OCI-LY1 (cell line): ENCODE data around the gene GPR32.
"Not testable (repeated sequence)": the region's sequence is repeated elsewhere in the genome, so short reads cannot be mapped to it uniquely, and the experiment has no call there.

Experiments
- H2AFZ ChIP-seq: fragments of 200-600 bp; sonication (generic), shearing (Covaris generic); 2 replicates; pipeline ENCODE4 v1.6.0; 2014; ENCODE audit warnings: antibody characterized with exemption, mild to moderate bottlenecking, low read length
- H3F3A ChIP-seq: fragments of 200-600 bp; sonication (generic), shearing (Covaris generic); 2 replicates; pipeline ENCODE4 v1.6.0; 2014; ENCODE audit warnings: mild to moderate bottlenecking, antibody characterized with exemption, low read length, moderate library complexity; ENCODE audit not compliant: insufficient read depth
- H3K27ac ChIP-seq: fragments of 200-600 bp; sonication (generic); 2 replicates; pipeline ENCODE4 v1.5.1; 2014; ENCODE audit warnings: low read length, mixed run types, mild to moderate bottlenecking, low read depth; ENCODE audit not compliant: poor library complexity, severe bottlenecking
- H3K27me3 ChIP-seq: fragments of 200-600 bp; sonication (generic); 2 replicates; pipeline ENCODE4 v1.6.0; 2014; ENCODE audit warnings: antibody characterized with exemption, mild to moderate bottlenecking, low read length, moderate library complexity; ENCODE audit not compliant: insufficient read depth
- H3K36me3 ChIP-seq: fragments of 200-600 bp; sonication (generic); 2 replicates; pipeline ENCODE4 v1.6.1; 2014; ENCODE audit warnings: mild to moderate bottlenecking, antibody characterized with exemption, low read length, moderate library complexity, mixed read lengths; ENCODE audit not compliant: insufficient read depth
- H3K4me1 ChIP-seq: fragments of 200-600 bp; sonication (generic); 2 replicates; pipeline ENCODE4 v1.5.1; 2014; ENCODE audit warnings: mild to moderate bottlenecking, low read length, moderate library complexity; ENCODE audit not compliant: insufficient read depth, severe bottlenecking
- H3K4me2 ChIP-seq: fragments of 200-600 bp; sonication (generic), shearing (Covaris generic); 2 replicates; pipeline ENCODE4 v1.6.1; 2014; ENCODE audit warnings: low read length
- H3K4me3 ChIP-seq: fragments of 200-600 bp; sonication (generic); 2 replicates; pipeline ENCODE4 v1.5.1; 2014; ENCODE audit warnings: low read length, low read depth, mild to moderate bottlenecking, mixed read lengths; ENCODE audit not compliant: poor library complexity, severe bottlenecking
- H3K79me2 ChIP-seq: fragments of 200-600 bp; shearing (Covaris generic); 2 replicates; pipeline ENCODE4 v1.6.1; 2016; ENCODE audit warnings: mixed run types, low read length, mixed read lengths; ENCODE audit not compliant: insufficient read depth
- H3K9ac ChIP-seq: fragments of 200-600 bp; sonication (generic), shearing (Covaris generic); 2 replicates; pipeline ENCODE4 v1.6.1; 2014; ENCODE audit warnings: mild to moderate bottlenecking, low read length, mixed read lengths
- H3K9me2 ChIP-seq: fragments of 200-600 bp; sonication (generic), shearing (Covaris generic); 2 replicates; pipeline ENCODE4 v1.6.1; 2014; ENCODE audit warnings: low read depth, mild to moderate bottlenecking, low read length, mixed read lengths
- H3K9me3 ChIP-seq: fragments of 200-600 bp; shearing (Covaris generic); 2 replicates; pipeline ENCODE4 v1.6.1; 2014; ENCODE audit warnings: low read length, mixed read lengths
- H4K20me1 ChIP-seq: fragments of 200-600 bp; sonication (generic), shearing (Covaris generic); 2 replicates; pipeline ENCODE4 v1.6.0; 2016; ENCODE audit warnings: mild to moderate bottlenecking, low read length; ENCODE audit not compliant: insufficient read depth
- EZH2 ChIP-seq: fragments of 200-600 bp; sonication (generic), shearing (Covaris generic); IDR thresholded peaks from 2 replicates; pipeline ENCODE4 v1.8.0; 2017; ENCODE audit warnings: borderline replicate concordance, mixed run types, mild to moderate bottlenecking, antibody characterized with exemption, low read length, moderate library complexity, mixed read lengths
- TF ChIP-seq, protein P1 (sequence below): fragments of 200-600 bp; sonication (generic), shearing (Covaris generic); IDR thresholded peaks from 2 replicates; pipeline ENCODE4 v1.5.1; 2017; ENCODE audit warnings: mild to moderate bottlenecking, antibody characterized with exemption, low read length, moderate library complexity, mixed read lengths

Gene GPR32

DNA sequence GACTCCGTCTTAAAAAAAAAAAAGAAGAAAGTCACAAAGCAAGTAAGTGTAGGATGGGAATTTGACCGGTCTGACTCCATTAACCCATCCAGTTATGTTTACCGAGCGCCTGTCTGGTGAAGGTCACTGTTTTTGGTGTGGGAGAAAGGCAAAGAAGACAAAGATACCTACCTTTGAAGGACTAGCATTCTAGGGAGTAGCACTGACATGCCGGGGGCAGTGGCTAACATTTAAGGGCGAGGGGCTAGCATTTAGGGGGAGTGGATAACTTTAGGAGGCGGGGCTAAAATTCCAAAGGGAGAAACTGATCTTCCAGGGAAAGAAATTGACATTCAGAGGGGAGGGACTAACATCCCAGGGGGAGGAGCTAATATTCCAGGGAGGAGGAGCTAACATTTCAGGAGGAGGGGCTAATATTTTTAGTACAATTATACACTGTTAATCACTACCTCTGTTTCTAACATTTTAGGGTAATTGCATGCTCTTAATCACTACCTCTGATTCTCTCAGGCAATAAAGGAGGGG lies 8.7 kb downstream of the GPR32 start:
- Histone ChIP-seq H3K27me3 (0 out of 2 replicates have a peak, but pooled peaks cover 3% of the 10 kb centered on the region), H3K9me3 (no peaks in the 10 kb centered on the region), H3K9me2 (no peaks in the 10 kb centered on the region), H3K4me2 (no peak overlapping the region), H3K27ac (no peak overlapping the region), H4K20me1 (no peaks in the 10 kb centered on the region), H3K9ac (no peak overlapping the region), H3K4me3 (no peak overlapping the region), H3K79me2 (no peaks in the 10 kb centered on the region), H2AFZ (no peak overlapping the region), H3F3A (no peaks in the 10 kb centered on the region), H3K4me1 (no peaks in the 10 kb centered on the region), H3K36me3 (no peaks in the 10 kb centered on the region)
- TF ChIP-seq EZH2 = no peak
- TF ChIP-seq, protein P1, sequence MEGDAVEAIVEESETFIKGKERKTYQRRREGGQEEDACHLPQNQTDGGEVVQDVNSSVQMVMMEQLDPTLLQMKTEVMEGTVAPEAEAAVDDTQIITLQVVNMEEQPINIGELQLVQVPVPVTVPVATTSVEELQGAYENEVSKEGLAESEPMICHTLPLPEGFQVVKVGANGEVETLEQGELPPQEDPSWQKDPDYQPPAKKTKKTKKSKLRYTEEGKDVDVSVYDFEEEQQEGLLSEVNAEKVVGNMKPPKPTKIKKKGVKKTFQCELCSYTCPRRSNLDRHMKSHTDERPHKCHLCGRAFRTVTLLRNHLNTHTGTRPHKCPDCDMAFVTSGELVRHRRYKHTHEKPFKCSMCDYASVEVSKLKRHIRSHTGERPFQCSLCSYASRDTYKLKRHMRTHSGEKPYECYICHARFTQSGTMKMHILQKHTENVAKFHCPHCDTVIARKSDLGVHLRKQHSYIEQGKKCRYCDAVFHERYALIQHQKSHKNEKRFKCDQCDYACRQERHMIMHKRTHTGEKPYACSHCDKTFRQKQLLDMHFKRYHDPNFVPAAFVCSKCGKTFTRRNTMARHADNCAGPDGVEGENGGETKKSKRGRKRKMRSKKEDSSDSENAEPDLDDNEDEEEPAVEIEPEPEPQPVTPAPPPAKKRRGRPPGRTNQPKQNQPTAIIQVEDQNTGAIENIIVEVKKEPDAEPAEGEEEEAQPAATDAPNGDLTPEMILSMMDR = no peak

DNA sequence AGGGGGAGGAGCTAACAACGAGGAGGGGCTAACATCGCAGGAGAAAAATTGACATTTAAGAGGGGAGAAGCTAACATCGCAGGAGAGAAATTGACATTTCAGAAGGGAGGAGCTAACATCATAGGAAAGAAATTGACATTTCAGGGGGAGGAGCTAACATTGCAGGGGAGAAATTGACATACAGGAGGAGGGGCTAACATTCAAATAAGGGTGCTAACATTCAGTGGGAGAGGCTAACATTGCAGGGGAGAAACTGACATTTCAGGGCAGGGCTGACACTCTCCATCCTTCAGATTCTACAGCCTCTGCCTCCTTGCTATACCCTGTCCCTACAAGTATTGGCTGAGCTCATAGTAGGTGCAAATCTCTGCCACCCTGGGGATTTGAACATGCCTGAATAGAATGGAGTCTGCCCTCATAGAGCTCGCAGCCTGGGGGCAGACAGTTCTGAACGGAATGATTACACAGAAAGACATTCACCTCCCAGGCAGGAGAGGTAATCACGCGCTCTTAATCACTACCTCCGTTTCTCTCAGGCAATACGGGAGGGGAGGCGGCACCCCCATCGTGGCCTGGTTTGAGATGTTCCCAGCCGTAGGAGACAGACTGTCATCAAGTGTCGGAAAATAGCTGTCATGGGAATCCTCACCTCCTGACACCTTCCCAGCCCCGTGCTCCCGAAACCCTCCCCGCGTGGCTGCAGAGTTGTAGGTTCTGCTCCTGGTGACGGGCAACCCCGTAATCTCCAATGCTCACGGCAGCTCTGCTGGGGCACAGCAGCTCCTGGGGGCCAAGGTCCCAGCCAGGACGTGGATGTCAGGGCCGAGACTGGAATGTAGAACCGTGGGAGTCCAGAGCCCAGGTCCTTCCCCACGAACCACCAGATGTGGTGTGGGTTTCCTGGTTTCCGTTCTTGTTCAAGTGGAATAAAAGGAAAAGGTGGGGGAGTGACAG lies 9.5 kb downstream of the GPR32 start:
- no peak overlapping the region for H3K9ac ChIP-seq
- no peaks in the 10 kb centered on the region for H3K9me2 ChIP-seq
- no peaks in the 10 kb centered on the region for H4K20me1 ChIP-seq
- H3K4me3 ChIP-seq = no peak overlapping the region
- H3K4me1 ChIP-seq = no peaks in the 10 kb centered on the region
- no peaks in the 10 kb centered on the region for H3F3A ChIP-seq
- no peaks in the 10 kb centered on the region for H3K9me3 ChIP-seq
- no peak overlapping the region for H2AFZ ChIP-seq
- H3K27me3 ChIP-seq = 0 out of 2 replicates have a peak, but pooled peaks cover 3% of the 10 kb centered on the region
- no peaks in the 10 kb centered on the region for H3K79me2 ChIP-seq
- H3K4me2 ChIP-seq = no peak overlapping the region
- H3K36me3 ChIP-seq = no peaks in the 10 kb centered on the region
- no peak for TF ChIP-seq EZH2
- TF ChIP-seq, protein P1 = no peak
- H3K27ac ChIP-seq = no peak overlapping the region

DNA sequence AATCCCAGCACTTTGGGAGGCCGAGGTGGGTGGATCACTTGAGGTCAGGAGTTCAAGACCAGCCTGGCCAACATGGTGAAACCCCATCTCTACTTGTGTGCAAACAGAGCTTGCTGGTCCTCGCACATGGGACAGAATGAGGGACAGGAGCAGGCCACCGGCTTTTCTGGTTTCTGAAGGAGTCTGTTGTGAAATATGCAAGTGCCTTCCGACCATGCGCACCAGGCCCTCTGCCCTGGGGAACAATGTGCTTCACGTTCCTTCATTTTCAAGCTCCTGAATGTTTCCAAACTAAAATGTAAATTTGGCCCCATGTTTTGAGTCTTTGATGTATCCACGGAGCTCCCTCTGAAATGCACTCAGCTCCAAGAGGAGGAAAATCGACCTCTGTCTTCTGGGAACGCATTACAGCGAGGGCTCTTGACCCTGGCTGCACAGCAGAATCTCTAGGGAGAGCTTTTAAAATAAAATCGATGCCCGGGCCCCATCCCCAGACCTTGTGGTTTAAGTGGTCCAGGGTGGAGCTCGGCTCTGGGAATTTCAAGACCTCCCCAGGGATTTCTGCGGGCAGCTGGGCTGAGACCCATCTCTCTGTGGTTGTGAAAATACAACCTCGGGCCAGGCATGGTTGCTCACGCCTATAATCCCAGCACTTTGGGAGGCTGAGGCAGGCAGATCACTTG lies 10.6 kb downstream of the GPR32 start:
- Histone ChIP-seq H3K9me2 (no peaks in the 10 kb centered on the region), H3K27ac (no peak overlapping the region), H4K20me1 (no peaks in the 10 kb centered on the region), H2AFZ (no peak overlapping the region), H3K27me3 (0 out of 2 replicates have a peak, but pooled peaks cover 6% of the 10 kb centered on the region), H3K4me3 (no peak overlapping the region), H3F3A (no peaks in the 10 kb centered on the region), H3K9ac (no peak overlapping the region), H3K4me1 (no peaks in the 10 kb centered on the region), H3K4me2 (no peak overlapping the region), H3K36me3 (no peaks in the 10 kb centered on the region), H3K9me3 (no peaks in the 10 kb centered on the region), H3K79me2 (no peaks in the 10 kb centered on the region)
- no peak for TF ChIP-seq EZH2
- TF ChIP-seq, protein P1 = no peak

DNA sequence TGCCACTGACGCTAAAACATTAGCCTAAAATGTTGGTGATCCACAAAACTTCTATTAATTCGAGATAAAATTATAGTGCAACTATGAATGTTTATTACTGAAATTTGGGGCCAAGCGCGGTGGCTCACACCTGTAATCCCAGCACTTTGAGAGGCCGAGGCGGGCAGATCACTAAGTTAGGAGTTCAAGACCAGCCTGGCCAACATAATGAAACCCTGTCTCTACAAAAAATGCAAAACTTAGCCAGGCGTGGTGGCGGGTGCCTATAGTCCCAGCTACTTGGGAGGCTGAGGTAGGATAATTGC lies 13.5 kb downstream of the GPR32 start:
- H3K9ac ChIP-seq, H3K79me2 ChIP-seq, H3K4me1 ChIP-seq, H4K20me1 ChIP-seq, H3K27ac ChIP-seq, H3K4me3 ChIP-seq, H2AFZ ChIP-seq, H3K9me2 ChIP-seq, H3K9me3 ChIP-seq, H3K4me2 ChIP-seq, H3K36me3 ChIP-seq, H3F3A ChIP-seq, H3K27me3 ChIP-seq: not testable (repeated sequence)
